Inferior parietal cortex (tissue), 1 donor: ENCODE measurements around the gene SPINK5.
"Not testable (repeated sequence)": the region's sequence is repeated elsewhere in the genome, so short reads cannot be mapped to it uniquely, and the experiment has no call there.

Experiments
- DNase-seq: peaks from one replicate; pipeline ENCODE4 v3.0.0-alpha.2; 2016; ENCODE audit errors: extremely low spot score

Gene SPINK5

GRCh38 chr5:148063861-148064260 is at the start of gene SPINK5:
Gene SPINK5 (plus strand): TSS chr5:148063980. CDS start chr5:148064045, 65 bp downstream.
- no peak for DNase-seq

GRCh38 chr5:148014276-148014675 is 49.5 kb upstream of the SPINK5 start:
- DNase-seq: no peak

- no peak for DNase-seq
These were observed 43.4 kb upstream of the SPINK5 start for GRCh38 chr5:148020257-148020988.

GRCh38 chr5:148027505-148027904 is 36.3 kb upstream of the SPINK5 start:
- DNase-seq: no peak

- no peak for DNase-seq
These were observed 34.6 kb upstream of the SPINK5 start for GRCh38 chr5:148029131-148029530.

GRCh38 chr5:148033134-148033533 is 30.6 kb upstream of the SPINK5 start:
- no peak for DNase-seq

- DNase-seq: no peak
These were observed 28.1 kb upstream of the SPINK5 start for GRCh38 chr5:148035676-148036075.

- DNase-seq: no peak
These were observed 20.9 kb upstream of the SPINK5 start for GRCh38 chr5:148042881-148043280.

- no peak for DNase-seq
These were observed 20.1 kb upstream of the SPINK5 start for GRCh38 chr5:148043705-148044104.

- not testable (repeated sequence) for DNase-seq
These were observed 8.6 kb upstream of the SPINK5 start for GRCh38 chr5:148055160-148055559.

- no peak for DNase-seq
These were observed 3.5 kb upstream of the SPINK5 start for GRCh38 chr5:148060309-148060708.

- DNase-seq: no peak
These were observed 2.9 kb upstream of the SPINK5 start for GRCh38 chr5:148060881-148061280.

GRCh38 chr5:148070621-148071020 is 6.8 kb downstream of the SPINK5 start:
- no peak for DNase-seq

GRCh38 chr5:148072207-148072606 is 8.4 kb downstream of the SPINK5 start:
- no peak for DNase-seq

GRCh38 chr5:148075529-148075928 is 11.7 kb downstream of the SPINK5 start:
- DNase-seq: no peak

- DNase-seq: no peak
These were observed 19.4 kb downstream of the SPINK5 start for GRCh38 chr5:148083203-148083602.

- DNase-seq: no peak
These were observed 20.5 kb downstream of the SPINK5 start for GRCh38 chr5:148084269-148084668.

GRCh38 chr5:148085310-148085709 is 21.5 kb downstream of the SPINK5 start:
- no peak for DNase-seq

- no peak for DNase-seq
These were observed 22.4 kb downstream of the SPINK5 start for GRCh38 chr5:148085977-148086705.

- no peak for DNase-seq
These were observed 26.5 kb downstream of the SPINK5 start for GRCh38 chr5:148090146-148090772.

GRCh38 chr5:148090773-148091250 is 27.0 kb downstream of the SPINK5 start:
- no peak for DNase-seq
